Hepatocyte (in vitro differentiated cells): ENCODE measurements around the gene PTPRD. TPM values are rescaled to one million over a fixed set of nuclear protein-coding genes. Genes with fewer than 3 reads are reported as not detected.

Experiments used
- DNase-seq: peaks from one replicate; pipeline ENCODE4 v3.0.0-alpha.2; 2016; ENCODE audit warnings: low spot score
- H2AFZ ChIP-seq: fragments of 200-600 bp; sonication (generic); 2 replicates; pipeline ENCODE4 v1.6.0; 2016; ENCODE audit warnings: antibody characterized with exemption, mild to moderate bottlenecking
- H3K27ac ChIP-seq: fragments of 200-600 bp; sonication (generic); 2 replicates; pipeline ENCODE4 v1.5.1; 2016; ENCODE audit warnings: mild to moderate bottlenecking
- H3K27me3 ChIP-seq: fragments of 200-600 bp; sonication (generic); 2 replicates; pipeline ENCODE4 v1.6.1; 2016
- H3K36me3 ChIP-seq: fragments of 200-600 bp; sonication (generic); replicated peaks from 2 replicates; pipeline ENCODE4 v1.5.1; 2016; ENCODE audit warnings: low read depth; ENCODE audit not compliant: insufficient read depth
- H3K4me1 ChIP-seq: fragments of 200-600 bp; sonication (generic); 2 replicates; pipeline ENCODE4 v1.5.1; 2016; ENCODE audit warnings: mild to moderate bottlenecking, moderate library complexity; ENCODE audit not compliant: insufficient read depth
- H3K4me2 ChIP-seq: fragments of 200-600 bp; sonication (generic); 2 replicates; pipeline ENCODE4 v1.6.0; 2016
- H3K4me3 ChIP-seq: fragments of 200-600 bp; sonication (generic); 2 replicates; pipeline ENCODE4 v1.5.1; 2016; ENCODE audit warnings: mild to moderate bottlenecking
- H3K79me2 ChIP-seq: fragments of 200-600 bp; sonication (generic); 2 replicates; pipeline ENCODE4 v1.6.0; 2017; ENCODE audit warnings: mild to moderate bottlenecking
- H3K9me2 ChIP-seq: fragments of 200-600 bp; sonication (generic); replicated peaks from 2 replicates; pipeline ENCODE4 v1.6.0; 2017; ENCODE audit warnings: mild to moderate bottlenecking; ENCODE audit not compliant: insufficient read depth
- H3K9me3 ChIP-seq: fragments of 200-600 bp; sonication (generic); 2 replicates; pipeline ENCODE4 v1.5.1; 2016; ENCODE audit warnings: low read depth, mild to moderate bottlenecking
- H4K20me1 ChIP-seq: fragments of 200-600 bp; sonication (generic); 2 replicates; pipeline ENCODE4 v1.6.0; 2016; ENCODE audit warnings: mild to moderate bottlenecking; ENCODE audit not compliant: insufficient read depth, poor library complexity, severe bottlenecking
- CTCF ChIP-seq: fragments of 200-600 bp; sonication (generic); IDR thresholded peaks from 2 replicates; pipeline ENCODE4 v1.5.1; 2016; ENCODE audit warnings: antibody characterized with exemption, mild to moderate bottlenecking; ENCODE audit not compliant: poor library complexity
- EZH2 ChIP-seq: fragments of 200-600 bp; sonication (generic); IDR thresholded peaks from 2 replicates; pipeline ENCODE4 v1.6.1; 2016; ENCODE audit warnings: antibody characterized with exemption, mild to moderate bottlenecking, borderline replicate concordance
- EZH2phosphoT487 ChIP-seq: fragments of 200-600 bp; sonication (generic); IDR thresholded peaks from one replicate; pipeline ENCODE4 v1.6.1; 2018; ENCODE audit warnings: antibody characterized with exemption, mild to moderate bottlenecking, low read depth, moderate library complexity; ENCODE audit not compliant: unreplicated experiment, severe bottlenecking
- whole genome bisulfite sequencing: methylation state at CpG from one replicate; pipeline ENCODE4 v1.1.6; 2016; ENCODE audit warnings: low lambda C conversion rate; ENCODE audit errors: missing lambda C conversion rate; 5-methylcytosine and 5-hydroxymethylcytosine counted together
- polyA plus RNA-seq: library from polyadenylated mRNA; unstranded; fragments of >200 nt; fragmentation: Nextera tagmentation; extraction: Ambion mirVana; gene quantifications from 2 replicates; pipeline ENCODE4 v1.2.1, GENCODE V29; 2016
- total RNA-seq: library from RNA; depleted of rRNA; stranded (reverse); fragments of >200 nt; gene quantifications from 2 replicates; pipeline ENCODE4 v1.2.3, GENCODE V29; 2014

Gene PTPRD
- total and polyA plus RNA-seq, 2 experiments from 2014 or later, result 6.5 to 77.6 TPM

GRCh38 chr9:8871396-8871795 is 1741.4 kb downstream of the PTPRD start:
- Histone ChIP-seq H2AFZ (no peak overlapping the region), H3K4me2 (no peak overlapping the region), H3K36me3 (no peaks in the 10 kb centered on the region), H3K27me3 (no peaks in the 10 kb centered on the region), H3K9me2 (no peaks in the 10 kb centered on the region), H3K79me2 (no peaks in the 10 kb centered on the region), H4K20me1 (no peaks in the 10 kb centered on the region), H3K27ac (no peak overlapping the region), H3K4me3 (no peak overlapping the region), H3K9me3 (no peaks in the 10 kb centered on the region), H3K4me1 (no peaks in the 10 kb centered on the region)
- TF ChIP-seq EZH2 (no peak), EZH2phosphoT487 (no peak), CTCF (no peak)
- WGBS, result 43% methylated on average over 1 of the region's 1 CpG
- DNase-seq, result no peak

GRCh38 chr9:8869812-8870211 is 1743.0 kb downstream of the PTPRD start:
- H3K27ac ChIP-seq, result no peak overlapping the region
- TF ChIP-seq CTCF (no peak), EZH2phosphoT487 (no peak), EZH2 (no peak)
- no peaks in the 10 kb centered on the region for H3K9me3 ChIP-seq
- no peak for DNase-seq
- H3K4me2 ChIP-seq, result no peak overlapping the region
- H3K4me3 ChIP-seq, result no peak overlapping the region
- no peaks in the 10 kb centered on the region for H3K27me3 ChIP-seq
- WGBS, result 94% methylated on average over 3 of the region's 3 CpGs
- H4K20me1 ChIP-seq, result no peaks in the 10 kb centered on the region
- no peaks in the 10 kb centered on the region for H3K36me3 ChIP-seq
- no peaks in the 10 kb centered on the region for H3K4me1 ChIP-seq
- H2AFZ ChIP-seq, result no peak overlapping the region
- no peaks in the 10 kb centered on the region for H3K79me2 ChIP-seq
- H3K9me2 ChIP-seq, result no peaks in the 10 kb centered on the region

GRCh38 chr9:8868632-8869031 is 1744.2 kb downstream of the PTPRD start:
- 64% methylated on average over 1 of the region's 1 CpG for WGBS
- H3K4me3 ChIP-seq, result no peak overlapping the region
- H3K79me2 ChIP-seq, result no peaks in the 10 kb centered on the region
- no peak overlapping the region for H3K4me2 ChIP-seq
- H3K4me1 ChIP-seq, result no peaks in the 10 kb centered on the region
- DNase-seq, result no peak
- no peak overlapping the region for H3K27ac ChIP-seq
- H4K20me1 ChIP-seq, result no peaks in the 10 kb centered on the region
- no peaks in the 10 kb centered on the region for H3K9me3 ChIP-seq
- H3K36me3 ChIP-seq, result no peaks in the 10 kb centered on the region
- H3K9me2 ChIP-seq, result no peaks in the 10 kb centered on the region
- H2AFZ ChIP-seq, result no peak overlapping the region
- TF ChIP-seq EZH2phosphoT487 (no peak), CTCF (no peak), EZH2 (no peak)
- no peaks in the 10 kb centered on the region for H3K27me3 ChIP-seq

GRCh38 chr9:8867148-8867547 is 1745.7 kb downstream of the PTPRD start:
- Histone ChIP-seq H3K79me2 (no peaks in the 10 kb centered on the region), H4K20me1 (no peaks in the 10 kb centered on the region), H3K4me2 (no peak overlapping the region), H3K36me3 (no peaks in the 10 kb centered on the region), H3K4me3 (no peak overlapping the region), H3K27ac (no peak overlapping the region), H3K27me3 (no peaks in the 10 kb centered on the region), H3K9me3 (no peaks in the 10 kb centered on the region), H3K4me1 (no peaks in the 10 kb centered on the region), H3K9me2 (no peaks in the 10 kb centered on the region), H2AFZ (no peak overlapping the region)
- no peak for TF ChIP-seq EZH2phosphoT487
- TF ChIP-seq EZH2, result no peak
- 100% methylated on average over 1 of the region's 1 CpG for WGBS
- no peak for DNase-seq
